T-helper 17 cell (primary cell): ENCODE measurements around the gene TNFRSF25. TPM values are rescaled to one million over a fixed set of nuclear protein-coding genes. Genes with fewer than 3 reads are reported as not detected.

Experiments used
- total RNA-seq, 4 donors: library from RNA in 2 of 4; stranded (reverse) in 2 of 4; gene quantifications; one replicate each; pipeline ENCODE4 v1.2.3 and lab custom pipeline; 2022 to 2026

The TNFRSF25 gene
- total RNA-seq, 2 donors from 2014 or later, result 393 to 433 TPM

Other genes with a start within 250 kb of the TNFRSF25 start
- gene ICMT, start 230.2 kb downstream of the TNFRSF25 start, total RNA-seq, result 10 to 100 TPM in 1 of 2 donors, 1 to 10 TPM in 1; 9.8 to 10.2 TPM
- not detected for gene HES3, start 222.0 kb downstream of the TNFRSF25 start, total RNA-seq
- under 1 TPM; 0.23 to 0.37 TPM for gene GPR153, start 205.1 kb downstream of the TNFRSF25 start, total RNA-seq
- gene ACOT7, start 72.4 kb downstream of the TNFRSF25 start, total RNA-seq, result 1 to 10 TPM; 4.9 to 7.1 TPM
- not detected for gene HES2, start 46.3 kb downstream of the TNFRSF25 start, total RNA-seq
- 10 to 100 TPM; 13.2 to 15.7 TPM for gene ESPN, start 41.4 kb downstream of the TNFRSF25 start, total RNA-seq
- gene PLEKHG5, start 25.5 kb upstream of the TNFRSF25 start, total RNA-seq, result 10 to 100 TPM; 10.8 to 12.8 TPM
- 10 to 100 TPM; 62.3 to 77.7 TPM for gene NOL9, start 88.3 kb upstream of the TNFRSF25 start, total RNA-seq
- not detected for gene TAS1R1, start 89.1 kb upstream of the TNFRSF25 start, total RNA-seq
- gene ZBTB48, start 113.8 kb upstream of the TNFRSF25 start, total RNA-seq, result 10 to 100 TPM; 34.0 to 34.2 TPM
- gene KLHL21, start 136.7 kb upstream of the TNFRSF25 start, total RNA-seq, result 10 to 100 TPM; 26.1 to 33.8 TPM
- 1 to 10 TPM; 5.9 to 8.0 TPM for gene PHF13, start 147.6 kb upstream of the TNFRSF25 start, total RNA-seq
- gene THAP3, start 158.7 kb upstream of the TNFRSF25 start, total RNA-seq, result 10 to 100 TPM; 13.3 to 14.0 TPM
- 10 to 100 TPM; 38.2 to 39.3 TPM for gene DNAJC11, start 235.6 kb upstream of the TNFRSF25 start, total RNA-seq